Osteoblast (primary cell): Measurements from ENCODE around the gene ASIP. TPM values are rescaled to one million over a fixed set of nuclear protein-coding genes. Genes with fewer than 3 reads are reported as not detected.
A peak's percentile ranks its signal among the peaks of the same experiment; 100 is the strongest.

ENCODE experiments used
- DNase-seq: peaks from one replicate; pipeline ENCODE4 v3.0.0; 2011; ENCODE audit warnings: low spot score, mixed read lengths; ENCODE audit not compliant: insufficient read length; ENCODE audit errors: missing footprints
- H2AFZ ChIP-seq: 2 replicates; pipeline ENCODE4 v1.6.0; 2011; ENCODE audit warnings: mild to moderate bottlenecking, low read length
- H3K27ac ChIP-seq: 2 replicates; pipeline ENCODE4 v1.5.1; 2011; ENCODE audit warnings: mild to moderate bottlenecking, low read depth, low read length, moderate library complexity
- H3K27me3 ChIP-seq: 2 replicates; pipeline ENCODE4 v1.6.0; 2012; ENCODE audit warnings: mild to moderate bottlenecking, control low read depth, inconsistent platforms, low read length, moderate library complexity; ENCODE audit not compliant: insufficient read depth
- H3K36me3 ChIP-seq: 2 replicates; pipeline ENCODE4 v1.5.1; 2011; ENCODE audit warnings: mild to moderate bottlenecking, low read length, control low read depth, moderate library complexity; ENCODE audit not compliant: insufficient read depth
- H3K4me1 ChIP-seq: 2 replicates; pipeline ENCODE4 v1.5.1; 2011; ENCODE audit warnings: mild to moderate bottlenecking, low read length, control low read depth, moderate library complexity; ENCODE audit not compliant: insufficient read depth
- H3K4me2 ChIP-seq: 2 replicates; pipeline ENCODE4 v1.6.0; 2011; ENCODE audit warnings: mild to moderate bottlenecking, low read length; ENCODE audit not compliant: insufficient read depth
- H3K4me3 ChIP-seq: fragments of 200-600 bp; sonication (generic); 3 replicates; pipeline ENCODE4 v1.5.1; 2012; ENCODE audit warnings: mild to moderate bottlenecking, low read length, inconsistent platforms; ENCODE audit not compliant: insufficient read depth
- H3K79me2 ChIP-seq: 2 replicates; pipeline ENCODE4 v1.6.0; 2012; ENCODE audit warnings: mild to moderate bottlenecking, low read length, control low read depth, inconsistent platforms; ENCODE audit not compliant: insufficient read depth
- H3K9me3 ChIP-seq: 2 replicates; pipeline ENCODE4 v1.5.1; 2011; ENCODE audit warnings: low read depth, low read length, control low read depth
- H4K20me1 ChIP-seq: 2 replicates; pipeline ENCODE4 v1.6.0; 2012; ENCODE audit warnings: mild to moderate bottlenecking, low read length, control low read depth; ENCODE audit not compliant: insufficient read depth
- CTCF ChIP-seq: IDR thresholded peaks from 2 replicates; pipeline ENCODE4 v1.5.1; 2011; ENCODE audit warnings: mild to moderate bottlenecking, low read depth, low read length, moderate library complexity; ENCODE audit errors: extremely low read depth
- total RNA-seq: library from RNA; depleted of rRNA; stranded (reverse); fragments of >200 nt; gene quantifications from 2 replicates; pipeline ENCODE4 v1.2.3, GENCODE V29; 2012

The ASIP gene
- total RNA-seq, 1 donor, result not detected

- H3K79me2 ChIP-seq, result no peaks in the 10 kb centered on the region
- TF ChIP-seq CTCF, result no peak
These were observed 69.4 kb downstream of the ASIP start for GRCh38 chr20:34310481-34311117.

GRCh38 chr20:34311118-34312023 lies 70.1 kb downstream of the ASIP start:
- Histone ChIP-seq H3K9me3 (no peaks in the 10 kb centered on the region), H2AFZ (peak overlapping the region; percentile 76), H3K4me3 (peak overlapping the region; percentile 61), H3K4me2 (peak overlapping the region; percentile 82), H4K20me1 (peaks cover 2% of the 10 kb centered on the region), H3K36me3 (no peaks in the 10 kb centered on the region), H3K4me1 (peaks cover 15% of the 10 kb centered on the region), H3K27me3 (no peaks in the 10 kb centered on the region), H3K79me2 (no peaks in the 10 kb centered on the region), H3K27ac (no peak overlapping the region)
- DNase-seq, result peak; percentile 88
- no peak for TF ChIP-seq CTCF

More at GRCh38 chr20:34310481-34311117, 69.4 kb downstream of the ASIP start:
- H3K4me3 ChIP-seq, result no peak overlapping the region
- no peak for DNase-seq
- H3K36me3 ChIP-seq, result no peaks in the 10 kb centered on the region
- peaks cover 2% of the 10 kb centered on the region for H4K20me1 ChIP-seq
- H2AFZ ChIP-seq, result no peak overlapping the region
- H3K4me1 ChIP-seq, result peaks cover 11% of the 10 kb centered on the region
- H3K9me3 ChIP-seq, result no peaks in the 10 kb centered on the region
- H3K4me2 ChIP-seq, result peak overlapping the region; percentile 82
- H3K27me3 ChIP-seq, result no peaks in the 10 kb centered on the region
- H3K27ac ChIP-seq, result no peak overlapping the region

GRCh38 chr20:34312024-34312460 lies 70.8 kb downstream of the ASIP start:
- peak overlapping the region; percentile 61 for H3K4me3 ChIP-seq
- TF ChIP-seq CTCF, result no peak
- H2AFZ ChIP-seq, result peak overlapping the region; percentile 76
- peak overlapping the region; percentile 82 for H3K4me2 ChIP-seq
- no peak for DNase-seq
- H3K4me1 ChIP-seq, result peaks cover 16% of the 10 kb centered on the region
- no peaks in the 10 kb centered on the region for H3K36me3 ChIP-seq
- no peaks in the 10 kb centered on the region for H3K79me2 ChIP-seq
- no peak overlapping the region for H3K27ac ChIP-seq
- H3K27me3 ChIP-seq, result no peaks in the 10 kb centered on the region
- H4K20me1 ChIP-seq, result peaks cover 2% of the 10 kb centered on the region
- no peaks in the 10 kb centered on the region for H3K9me3 ChIP-seq

GRCh38 chr20:34312544-34313217 lies 71.5 kb downstream of the ASIP start:
- Histone ChIP-seq H3K4me3 (peak overlapping the region; percentile 61), H3K27me3 (no peaks in the 10 kb centered on the region), H3K79me2 (no peaks in the 10 kb centered on the region), H3K27ac (no peak overlapping the region), H2AFZ (peak overlapping the region; percentile 81), H3K4me2 (peak overlapping the region; percentile 82), H3K36me3 (no peaks in the 10 kb centered on the region), H3K9me3 (no peaks in the 10 kb centered on the region), H3K4me1 (peaks cover 16% of the 10 kb centered on the region), H4K20me1 (peaks cover 2% of the 10 kb centered on the region)
- TF ChIP-seq CTCF, result peak; percentile 100
- peak; percentile 93 for DNase-seq
